Activated CD4-positive, CD25-positive, alpha-beta regulatory T cell treated with anti-CD3 and anti-CD28 coated beads, Interleukin-2, amount 50 U/mL, for 72 hours (primary cell): ENCODE measurements around the gene ATL3.
"Not testable (repeated sequence)": the region's sequence is repeated elsewhere in the genome, so short reads cannot be mapped to it uniquely, and the experiment has no call there.

Experiments used
- DNase-seq: peaks from one replicate; pipeline ENCODE4 v3.0.0; 2021

The ATL3 gene

GRCh38 chr11:63617686-63618085 lies 53.5 kb downstream of the ATL3 start:
- not testable (repeated sequence) for DNase-seq

GRCh38 chr11:63616953-63617352 lies 54.2 kb downstream of the ATL3 start:
- DNase-seq, result no peak

GRCh38 chr11:63614136-63614671 lies 57.0 kb downstream of the ATL3 start, which contains the start of gene PLAAT3:
Gene PLAAT3, minus strand, starts transcription at chr11:63614433. Its CDS starts 419 bp downstream, at chr11:63614014.
- peak; percentile 58 for DNase-seq

GRCh38 chr11:63613517-63614135 lies 57.5 kb downstream of the ATL3 start:
- peak; percentile 33 for DNase-seq

GRCh38 chr11:63612181-63612580 lies 59.0 kb downstream of the ATL3 start:
- no peak for DNase-seq

- DNase-seq, result no peak
These were observed 59.8 kb downstream of the ATL3 start for GRCh38 chr11:63611395-63611747.

GRCh38 chr11:63610604-63611394 lies 60.4 kb downstream of the ATL3 start:
- DNase-seq, result no peak

- DNase-seq, result no peak
These were observed 61.1 kb downstream of the ATL3 start for GRCh38 chr11:63609971-63610580.

GRCh38 chr11:63609536-63609935 lies 61.6 kb downstream of the ATL3 start:
- no peak for DNase-seq

GRCh38 chr11:63608353-63609345 lies 62.5 kb downstream of the ATL3 start:
- DNase-seq, result no peak

- DNase-seq, result no peak
These were observed 68.0 kb downstream of the ATL3 start for GRCh38 chr11:63603180-63603518.

- not testable (repeated sequence) for DNase-seq
These were observed 68.6 kb downstream of the ATL3 start for GRCh38 chr11:63602290-63603179.

- no peak for DNase-seq
These were observed 71.7 kb downstream of the ATL3 start for GRCh38 chr11:63599211-63600122.

GRCh38 chr11:63598556-63598955 lies 72.6 kb downstream of the ATL3 start:
- no peak for DNase-seq

- no peak for DNase-seq
These were observed 75.9 kb downstream of the ATL3 start for GRCh38 chr11:63595296-63595695.

- no peak for DNase-seq
These were observed 78.2 kb downstream of the ATL3 start for GRCh38 chr11:63592975-63593395.

- no peak for DNase-seq
These were observed 81.0 kb downstream of the ATL3 start for GRCh38 chr11:63590024-63590788.

- DNase-seq, result no peak
These were observed 82.2 kb downstream of the ATL3 start for GRCh38 chr11:63589000-63589399.

- no peak for DNase-seq
These were observed 84.6 kb downstream of the ATL3 start for GRCh38 chr11:63586451-63587166.
